HG03469 (cell line): Measurements from ENCODE around the gene SH2D3C.

Source experiments
- ATAC-seq: cut with Tn5 transposase; IDR thresholded peaks from one replicate; pipeline ENCODE4 v1.9.1; 2021; ENCODE audit warnings: mild to moderate bottlenecking, moderate library complexity, moderate number of reproducible peaks; ENCODE audit not compliant: unreplicated experiment

The SH2D3C gene

GRCh38 chr9:127808347-127809001 is 30.0 kb upstream of the SH2D3C start:
- no peak for ATAC-seq

GRCh38 chr9:127806871-127807270 is 28.4 kb upstream of the SH2D3C start:
- ATAC-seq = no peak

GRCh38 chr9:127805620-127806019 is 27.2 kb upstream of the SH2D3C start:
- no peak for ATAC-seq

- no peak for ATAC-seq
Measured at GRCh38 chr9:127803507-127804352, 25.3 kb upstream of the SH2D3C start.

GRCh38 chr9:127802576-127803443 is 24.3 kb upstream of the SH2D3C start, which contains the start of gene FPGS:
TSS of gene FPGS (plus strand) at chr9:127802882. CDS start at chr9:127802925, 43 bp downstream.
- ATAC-seq = peak; percentile 52

- no peak for ATAC-seq
Measured at GRCh38 chr9:127801955-127802575, 23.6 kb upstream of the SH2D3C start.

- no peak for ATAC-seq
Measured at GRCh38 chr9:127796852-127797370, 18.4 kb upstream of the SH2D3C start.

- no peak for ATAC-seq
Measured at GRCh38 chr9:127796225-127796813, 17.9 kb upstream of the SH2D3C start.

GRCh38 chr9:127794001-127794791 is 15.7 kb upstream of the SH2D3C start:
- no peak for ATAC-seq

- ATAC-seq = no peak
Measured at GRCh38 chr9:127793093-127793708, 14.7 kb upstream of the SH2D3C start.

GRCh38 chr9:127792417-127793031 is 14.1 kb upstream of the SH2D3C start:
- ATAC-seq = no peak

- no peak for ATAC-seq
Measured at GRCh38 chr9:127791085-127791484, 12.6 kb upstream of the SH2D3C start.

GRCh38 chr9:127790094-127790855 is 11.8 kb upstream of the SH2D3C start:
- ATAC-seq = no peak

GRCh38 chr9:127789179-127789578 is 10.7 kb upstream of the SH2D3C start:
- ATAC-seq = no peak

GRCh38 chr9:127788337-127789011 is 10.0 kb upstream of the SH2D3C start:
- no peak for ATAC-seq

GRCh38 chr9:127786773-127787104 is 8.3 kb upstream of the SH2D3C start:
- no peak for ATAC-seq
